ENCODE measurements around the gene CALD1. TPM values are rescaled to one million over a fixed set of nuclear protein-coding genes. Genes with fewer than 3 reads are reported as not detected.

The CALD1 gene
- total and polyA plus RNA-seq, 4 donors: 48.0 to 226 (median 95.2) TPM

DNA sequence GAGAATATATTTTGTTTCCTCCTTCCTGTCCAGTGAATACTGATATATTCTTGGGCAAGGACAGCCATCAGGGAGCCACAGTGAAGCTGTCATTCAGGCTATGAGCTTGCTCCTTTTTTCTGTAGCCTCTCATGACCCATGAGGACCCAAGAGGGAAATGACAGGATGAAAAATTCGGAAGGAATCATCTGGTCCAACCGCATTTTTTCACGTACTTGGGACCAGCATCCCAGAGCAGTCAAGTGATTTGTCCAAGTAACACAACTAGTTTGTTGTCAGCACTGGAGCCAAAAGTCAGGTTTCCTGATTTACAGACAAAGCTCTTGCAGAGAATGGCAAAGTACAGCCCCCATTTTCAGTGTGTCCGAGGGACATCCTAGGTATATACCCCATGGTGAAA, 159.7 kb downstream of the CALD1 start (continued):
- no peak for TF ChIP-seq ZBTB33 (IDR thresholded peaks at IDR 0.05)
- no peak for TF ChIP-seq FOXA1 (IDR thresholded peaks at IDR 0.05)
- no peak for TF ChIP-seq HNF4A (conservative IDR thresholded peaks at IDR 0.05)
- no peak for TF ChIP-seq JUND (IDR thresholded peaks at IDR 0.05)
- TF ChIP-seq RXRA (IDR thresholded peaks at IDR 0.05): no peak
- no peak for TF ChIP-seq NR2F2 (IDR thresholded peaks at IDR 0.05)
- no peak for TF ChIP-seq GABPA (IDR thresholded peaks at IDR 0.05 in 1 of 2, conservative IDR thresholded peaks at IDR 0.05 in 1 of 2)
- TF ChIP-seq HNF4G (IDR thresholded peaks at IDR 0.05): no peak
- TF ChIP-seq FOXA2 (IDR thresholded peaks at IDR 0.05): no peak

GRCh38 chr7:134940729-134941128, 161.3 kb downstream of the CALD1 start:
- DNase-seq (ENCODE audit: low spot score): no peak

More at GRCh38 chr7:134940729-134941128, 161.3 kb downstream of the CALD1 start:
- Histone ChIP-seq H3K27me3 (ENCODE audit: control insufficient read depth in 4 of 4, insufficient read depth in 4 of 4, low read length in 3 of 4) (no peaks in the 10 kb centered on the region), H3K4me3 (ENCODE audit: low read depth in 1 of 3, low read length in 3 of 3) (no peak overlapping the region), H3K9ac (ENCODE audit: low read depth in 1 of 2, low read length in 2 of 2) (no peak overlapping the region), H3K9me3 (ENCODE audit: control insufficient read depth in 4 of 4, low read length in 3 of 4) (no peaks in the 10 kb centered on the region), H3K36me3 (ENCODE audit: control insufficient read depth in 4 of 4, insufficient read depth in 3 of 4, low read depth in 1 of 4, low read length in 3 of 4) (peaks cover 0 to 15% (median 4%) of the 10 kb centered on the region in 4 donors), H3K27ac (ENCODE audit: low read depth in 1 of 2, low read length in 2 of 2) (no peak overlapping the region), H3K4me1 (ENCODE audit: control insufficient read depth in 4 of 4, insufficient read depth in 4 of 4, low read length in 3 of 4) (peaks cover 6 to 18% (median 16%) of the 10 kb centered on the region in 4 donors)
- TF ChIP-seq REST (IDR thresholded peaks at IDR 0.05): no peak
- TF ChIP-seq, protein P1, sequence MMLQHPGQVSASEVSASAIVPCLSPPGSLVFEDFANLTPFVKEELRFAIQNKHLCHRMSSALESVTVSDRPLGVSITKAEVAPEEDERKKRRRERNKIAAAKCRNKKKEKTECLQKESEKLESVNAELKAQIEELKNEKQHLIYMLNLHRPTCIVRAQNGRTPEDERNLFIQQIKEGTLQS (IDR thresholded peaks at IDR 0.05): no peak
- no peak for TF ChIP-seq ZBTB33 (IDR thresholded peaks at IDR 0.05)
- no peak for TF ChIP-seq HNF4G (IDR thresholded peaks at IDR 0.05)
- TF ChIP-seq HNF4A (conservative IDR thresholded peaks at IDR 0.05): no peak
- TF ChIP-seq SP1 (IDR thresholded peaks at IDR 0.05): no peak
- TF ChIP-seq FOXA2 (IDR thresholded peaks at IDR 0.05): no peak
- TF ChIP-seq JUND (IDR thresholded peaks at IDR 0.05): no peak
- TF ChIP-seq CTCF (IDR thresholded peaks at IDR 0.05; ENCODE audit: low read depth, low read length, missing input control): no peak
- TF ChIP-seq EGR1 (IDR thresholded peaks at IDR 0.05; ENCODE audit: low read depth in 2 of 2): no peak
- TF ChIP-seq RXRA (IDR thresholded peaks at IDR 0.05): no peak
- no peak for TF ChIP-seq GABPA (IDR thresholded peaks at IDR 0.05 in 1 of 2, conservative IDR thresholded peaks at IDR 0.05 in 1 of 2)
- no peak for TF ChIP-seq TAF1 (conservative IDR thresholded peaks at IDR 0.05)
- no peak for TF ChIP-seq NR2F2 (IDR thresholded peaks at IDR 0.05)
- TF ChIP-seq FOXA1 (IDR thresholded peaks at IDR 0.05): no peak
- no peak for TF ChIP-seq MAX (IDR thresholded peaks at IDR 0.05)
- TF ChIP-seq YY1 (IDR thresholded peaks at IDR 0.05): no peak
- no peak for TF ChIP-seq RAD21 (IDR thresholded peaks at IDR 0.05)
